Peyer's patch (tissue), 4 donors: ENCODE results near the gene SMTNL2. TPM values are rescaled to one million over a fixed set of nuclear protein-coding genes. Genes with fewer than 3 reads are reported as not detected.
"Not testable (repeated sequence)": the region's sequence is repeated elsewhere in the genome, so short reads cannot be mapped to it uniquely, and the experiment has no call there.

Source experiments
- DNase-seq, 3 donors: peaks; one replicate each; pipeline ENCODE4 v3.0.0-alpha.2; 2017 to 2019
- H3K27ac ChIP-seq, 4 donors: fragments of 200-600 bp; sonication (generic); one replicate each; pipeline ENCODE4 v1.5.1; 2016 to 2019
- H3K27me3 ChIP-seq, 2 donors: fragments of 200-600 bp; sonication (generic); one replicate each; pipeline ENCODE4 v1.5.1; 2019
- H3K36me3 ChIP-seq, 3 donors: fragments of 200-600 bp; sonication (generic); one replicate each; pipeline ENCODE4 v1.5.1; 2016 to 2019
- H3K4me1 ChIP-seq, 4 donors: fragments of 200-600 bp; sonication (generic); one replicate each; pipeline ENCODE4 v1.5.1; 2016 to 2019
- H3K4me3 ChIP-seq, 4 donors: fragments of 200-600 bp; sonication (generic); 1 replicate in 3 of 4; 2 replicates in 1 of 4; pipeline ENCODE4 v1.5.1; 2016 to 2019; ENCODE audit warnings: mild to moderate bottlenecking in 1 of 4
- H3K9me3 ChIP-seq, 4 donors: fragments of 200-600 bp; sonication (generic); one replicate each; pipeline ENCODE4 v1.5.1; 2016 to 2019; ENCODE audit warnings: mild to moderate bottlenecking in 1 of 4
- CTCF ChIP-seq, 6 experiments: fragments of 450-650 bp in 4 of 6; fragments of 200-600 bp in 2 of 6; sonication (generic) in 1 of 6; IDR thresholded peaks; one replicate each; pipeline ENCODE4 v1.5.1; 2017 to 2019; ENCODE audit warnings: antibody characterized with exemption in 6 of 6, mild to moderate bottlenecking in 3 of 6, moderate library complexity in 1 of 6
- POLR2A ChIP-seq, 2 donors: fragments of 450-650 bp; IDR thresholded peaks; one replicate each; pipeline ENCODE4 v1.5.1; 2017; ENCODE audit warnings: antibody characterized with exemption in 2 of 2, mild to moderate bottlenecking in 2 of 2, moderate library complexity in 2 of 2
- total RNA-seq, 4 donors: library from RNA; depleted of rRNA; stranded (reverse); fragments of >200 nt; gene quantifications; one replicate each; pipeline ENCODE4 v1.1.0, GENCODE V29; 2016

The SMTNL2 gene
- total RNA-seq, 4 donors from 2014 or later: 1.2 TPM; not detected in 3

- not testable (repeated sequence) for H3K36me3 ChIP-seq, H3K27ac ChIP-seq, H3K9me3 ChIP-seq, H3K27me3 ChIP-seq
- TF ChIP-seq CTCF (IDR thresholded peaks at IDR 0.05): peak in 2 of 6 experiments; percentile 12 to 14
- Histone ChIP-seq H3K4me1 (peaks cover 0 to 16% (median 8%) of the 10 kb centered on the region in 4 donors), H3K4me3 (peak overlapping the region in 2 of 4 donors; percentile 12 to 17)
- peak in 2 of 3 donors; percentile 32 to 62 for DNase-seq
These were observed 55.2 kb downstream of the SMTNL2 start for GRCh38 chr17:4639301-4640059.

GRCh38 chr17:4640569-4641188 is 56.4 kb downstream of the SMTNL2 start:
- H3K4me1 ChIP-seq: peaks cover 0 to 16% (median 8%) of the 10 kb centered on the region in 4 donors
- H3K4me3 ChIP-seq, H3K9me3 ChIP-seq, H3K36me3 ChIP-seq, H3K27ac ChIP-seq, H3K27me3 ChIP-seq, DNase-seq: not testable (repeated sequence)

GRCh38 chr17:4641297-4642195 is 57.2 kb downstream of the SMTNL2 start, which contains the start of gene ALOX15:
Gene ALOX15, minus strand, starts transcription at chr17:4641678. Its CDS starts 27 bp downstream, at chr17:4641651.
- H3K4me1 ChIP-seq: peaks cover 0 to 16% (median 4%) of the 10 kb centered on the region in 4 donors
- no peak within 1 kb of the TSS for H3K27ac ChIP-seq
- no peak for DNase-seq
- TF ChIP-seq POLR2A (IDR thresholded peaks at IDR 0.05): no peak
- TF ChIP-seq CTCF (IDR thresholded peaks at IDR 0.05): no peak
- no peaks in the 10 kb centered on the region for H3K36me3 ChIP-seq
- no peaks in the 10 kb centered on the region for H3K9me3 ChIP-seq
- peaks cover 0 to 4% of the 10 kb centered on the region in 2 donors for H3K27me3 ChIP-seq
- H3K4me3 ChIP-seq: no peak within 1 kb of the TSS

GRCh38 chr17:4642286-4642685 is 58.0 kb downstream of the SMTNL2 start:
- H3K27ac ChIP-seq: no peak overlapping the region
- H3K36me3 ChIP-seq: no peaks in the 10 kb centered on the region
- no peak for DNase-seq
- peaks cover 0 to 4% of the 10 kb centered on the region in 2 donors for H3K27me3 ChIP-seq
- no peak overlapping the region for H3K4me3 ChIP-seq
- TF ChIP-seq CTCF (IDR thresholded peaks at IDR 0.05) (no peak), POLR2A (IDR thresholded peaks at IDR 0.05) (no peak)
- H3K9me3 ChIP-seq: no peaks in the 10 kb centered on the region
- H3K4me1 ChIP-seq: peaks cover 0 to 16% (median 0%) of the 10 kb centered on the region in 4 donors

- no peak for TF ChIP-seq POLR2A (IDR thresholded peaks at IDR 0.05)
- TF ChIP-seq CTCF (IDR thresholded peaks at IDR 0.05): no peak
- no peak for DNase-seq
- Histone ChIP-seq H3K27me3 (peaks cover 0 to 4% of the 10 kb centered on the region in 2 donors), H3K36me3 (no peaks in the 10 kb centered on the region), H3K4me3 (no peak overlapping the region), H3K9me3 (no peaks in the 10 kb centered on the region), H3K4me1 (peaks cover 0 to 16% (median 0%) of the 10 kb centered on the region in 4 donors), H3K27ac (no peak overlapping the region)
These were observed 59.3 kb downstream of the SMTNL2 start for GRCh38 chr17:4643676-4644075.
